T-cell (primary cell): Measurements from ENCODE around the gene DGAT2. TPM values are rescaled to one million over a fixed set of nuclear protein-coding genes. Genes with fewer than 3 reads are reported as not detected.

ENCODE experiments used
- ATAC-seq, 4 experiments: fragments of 200-7000 bp in 3 of 4; fragments of 150-1000 bp in 1 of 4; cut with Tn5 transposase; replicated peaks in 1 of 4; 1 replicate in 3 of 4; 2 replicates in 1 of 4; pipeline ENCODE4 v1.10.0; 2021; ENCODE audit warnings: moderate library complexity in 3 of 4, mild to moderate bottlenecking in 2 of 4, moderate number of reproducible peaks in 1 of 4
- CTCF ChIA-PET, 2 donors: fragments of 300-600 bp; sonication (Branson Sonifier 250); formaldehyde crosslinking; loops; one replicate each; lab custom pipeline; 2022; ENCODE audit warnings: antibody characterized with exemption in 2 of 2; lab: Charles Lee
- POLR2A ChIA-PET, 2 donors: fragments of 300-600 bp; sonication (Branson Sonifier 250); formaldehyde crosslinking; loops; one replicate each; lab custom pipeline; 2022; ENCODE audit warnings: antibody characterized with exemption in 2 of 2; lab: Charles Lee
- DNase-seq, 35 experiments: peaks; one replicate each; pipeline versions ENCODE4 v3.0.0 to v3.0.0-alpha.2; 2013 to 2023
- H3K27ac ChIP-seq: one replicate; pipeline ENCODE4 v1.5.1; 2013; ENCODE audit warnings: low read length
- H3K27me3 ChIP-seq, 2 experiments: replicated peaks in 1 of 2; 1 replicate in 1 of 2; 2 replicates in 1 of 2; pipeline versions ENCODE4 v1.6.1 to v1.7.0; 2013; ENCODE audit warnings: low read length in 1 of 2, mixed read lengths in 1 of 2; ENCODE audit not compliant: control insufficient read depth in 2 of 2, insufficient read depth in 2 of 2; ENCODE audit errors: extremely low read depth in 1 of 2
- H3K36me3 ChIP-seq, 2 donors: 1 replicate in 1 of 2; 2 replicates in 1 of 2; pipeline versions ENCODE4 v1.6.1 to v1.7.0; 2013; ENCODE audit warnings: low read length in 1 of 2; ENCODE audit not compliant: control insufficient read depth in 2 of 2, insufficient read depth in 1 of 2; ENCODE audit errors: extremely low read depth in 1 of 2
- H3K4me1 ChIP-seq, 2 experiments: 1 replicate in 1 of 2; 2 replicates in 1 of 2; pipeline versions ENCODE4 v1.6.1 to v1.7.0; 2013; ENCODE audit warnings: low read length in 2 of 2, mixed read lengths in 1 of 2; ENCODE audit not compliant: insufficient read depth in 2 of 2, control insufficient read depth in 1 of 2; ENCODE audit errors: extremely low read depth in 1 of 2
- H3K4me3 ChIP-seq, 2 donors: 1 replicate in 1 of 2; 2 replicates in 1 of 2; pipeline versions ENCODE4 v1.5.1 to v1.7.0; 2013; ENCODE audit warnings: mild to moderate bottlenecking in 2 of 2, low read length in 1 of 2, moderate library complexity in 1 of 2; ENCODE audit not compliant: control insufficient read depth in 1 of 2; ENCODE audit errors: extremely low read depth in 1 of 2
- H3K9me3 ChIP-seq: 2 replicates; pipeline ENCODE4 v1.7.0; 2013
- H3K27ac Mint-ChIP-seq, 2 donors: one replicate each; pipeline ENCODE4 v1.8.0; 2020 to 2021; ENCODE audit warnings: mild to moderate bottlenecking in 2 of 2, mixed read lengths in 2 of 2
- H3K27me3 Mint-ChIP-seq, 2 donors: one replicate each; pipeline ENCODE4 v1.8.0; 2021 to 2022; ENCODE audit warnings: mixed read lengths in 2 of 2
- H3K36me3 Mint-ChIP-seq: one replicate; pipeline ENCODE4 v1.8.0; 2021; ENCODE audit warnings: mixed read lengths
- H3K4me1 Mint-ChIP-seq, 3 donors: one replicate each; pipeline ENCODE4 v1.8.0; 2020 to 2022; ENCODE audit warnings: mixed read lengths in 3 of 3, mild to moderate bottlenecking in 1 of 3
- H3K4me3 Mint-ChIP-seq, 3 donors: one replicate each; pipeline ENCODE4 v1.8.0; 2020 to 2022; ENCODE audit warnings: mild to moderate bottlenecking in 3 of 3, mixed read lengths in 3 of 3, moderate library complexity in 3 of 3
- H3K9me3 Mint-ChIP-seq, 3 donors: one replicate each; pipeline ENCODE4 v1.8.0; 2020 to 2022; ENCODE audit warnings: mixed read lengths in 3 of 3
- WGBS: methylation state at CpG from one replicate; pipeline ENCODE4 v1.1.5; 2013; ENCODE audit warnings: missing lambda C conversion rate; ENCODE audit not compliant: insufficient coverage; 5-methylcytosine and 5-hydroxymethylcytosine counted together
- total RNA-seq, 35 experiments: library from RNA in 6 of 35; stranded (reverse) in 6 of 35; fragments of 120-200 nt in 1 of 35; gene quantifications; one replicate each; pipeline versions ENCODE4 v1.2.1 to v1.2.4 and lab custom pipeline; 2013 to 2026

DGAT2 gene
- total RNA-seq, 5 donors from 2014 or later (not counting 1 experiment from before 2014, with no cell fraction given), result 0.14 to 1.2 (median 0.61) TPM

- DNase-seq, result no peak
- ATAC-seq, result no peak
- no peaks in the 10 kb centered on the region for H3K4me1 Mint-ChIP-seq
- H3K27me3 ChIP-seq, result peaks cover 0 to 2% of the 10 kb centered on the region in 2 experiments
- H3K4me3 ChIP-seq, result no peak overlapping the region
- H3K36me3 ChIP-seq, result no peaks in the 10 kb centered on the region
- no peaks in the 10 kb centered on the region for H3K27me3 Mint-ChIP-seq
- ChIA-PET POLR2A (no interaction called here), CTCF (no interaction called here)
- no peaks in the 10 kb centered on the region for H3K4me1 ChIP-seq
- no peaks in the 10 kb centered on the region for H3K9me3 ChIP-seq
- H3K27ac ChIP-seq, result no peak overlapping the region
- no peaks in the 10 kb centered on the region for H3K9me3 Mint-ChIP-seq
- H3K4me3 Mint-ChIP-seq, result no peak overlapping the region
- H3K27ac Mint-ChIP-seq, result no peak overlapping the region
- no peaks in the 10 kb centered on the region for H3K36me3 Mint-ChIP-seq
- 92% methylated on average over 10 of the region's 13 CpGs for WGBS
Measured at GRCh38 chr11:75725547-75726320, 42.8 kb upstream of the DGAT2 start.

GRCh38 chr11:75728992-75729391, 39.6 kb upstream of the DGAT2 start:
- Mint-ChIP-seq H3K36me3 (no peaks in the 10 kb centered on the region), H3K27me3 (peaks cover 9 to 12% of the 10 kb centered on the region in 2 donors), H3K4me3 (no peak overlapping the region), H3K9me3 (no peaks in the 10 kb centered on the region), H3K4me1 (no peaks in the 10 kb centered on the region), H3K27ac (no peak overlapping the region)
- H3K4me3 ChIP-seq, result no peak overlapping the region
- ChIA-PET POLR2A (no interaction called here), CTCF (no interaction called here)
- H3K27ac ChIP-seq, result no peak overlapping the region
- no peaks in the 10 kb centered on the region for H3K9me3 ChIP-seq
- H3K36me3 ChIP-seq, result no peaks in the 10 kb centered on the region
- DNase-seq (no peak), ATAC-seq (no peak)
- peaks cover 0 to 11% of the 10 kb centered on the region in 2 experiments for H3K27me3 ChIP-seq
- WGBS, result 86% methylated on average over 1 of the region's 2 CpGs
- no peaks in the 10 kb centered on the region for H3K4me1 ChIP-seq

- Histone ChIP-seq H3K36me3 (no peaks in the 10 kb centered on the region), H3K9me3 (no peaks in the 10 kb centered on the region), H3K4me3 (no peak overlapping the region), H3K27me3 (peaks cover 0 to 20% of the 10 kb centered on the region in 2 experiments), H3K27ac (no peak overlapping the region), H3K4me1 (no peaks in the 10 kb centered on the region)
- no peak for DNase-seq
- ChIA-PET POLR2A (no interaction called here), CTCF (no interaction called here)
- no peak for ATAC-seq
- H3K4me3 Mint-ChIP-seq, result no peak overlapping the region
- H3K27me3 Mint-ChIP-seq, result peaks cover 12 to 15% of the 10 kb centered on the region in 2 donors
- 91% methylated on average over 4 of the region's 5 CpGs for WGBS
- no peaks in the 10 kb centered on the region for H3K9me3 Mint-ChIP-seq
- H3K27ac Mint-ChIP-seq, result no peak overlapping the region
- H3K4me1 Mint-ChIP-seq, result no peaks in the 10 kb centered on the region
- H3K36me3 Mint-ChIP-seq, result no peaks in the 10 kb centered on the region
Measured at GRCh38 chr11:75731095-75731494, 37.5 kb upstream of the DGAT2 start.

GRCh38 chr11:75733071-75733430, 35.5 kb upstream of the DGAT2 start:
- H3K4me3 Mint-ChIP-seq, result no peak overlapping the region
- H3K27ac Mint-ChIP-seq, result no peak overlapping the region
- H3K27me3 Mint-ChIP-seq, result peaks cover 15% of the 10 kb centered on the region in 2 donors
- Histone ChIP-seq H3K9me3 (no peaks in the 10 kb centered on the region), H3K4me3 (no peak overlapping the region), H3K36me3 (no peaks in the 10 kb centered on the region), H3K4me1 (no peaks in the 10 kb centered on the region), H3K27ac (no peak overlapping the region), H3K27me3 (peaks cover 0 to 24% of the 10 kb centered on the region in 2 experiments)
- WGBS, result 91% methylated on average over 6 of the region's 8 CpGs
- ChIA-PET POLR2A (no interaction called here), CTCF (no interaction called here)
- H3K36me3 Mint-ChIP-seq, result no peaks in the 10 kb centered on the region
- DNase-seq (no peak), ATAC-seq (no peak)
- no peaks in the 10 kb centered on the region for H3K9me3 Mint-ChIP-seq
- H3K4me1 Mint-ChIP-seq, result no peaks in the 10 kb centered on the region

- H3K4me3 Mint-ChIP-seq, result no peak overlapping the region
- no peaks in the 10 kb centered on the region for H3K4me1 Mint-ChIP-seq
- H3K4me1 ChIP-seq, result no peaks in the 10 kb centered on the region
- CTCF ChIA-PET, result no interaction called here
- H3K27me3 Mint-ChIP-seq, result peaks cover 15 to 16% of the 10 kb centered on the region in 2 donors
- POLR2A ChIA-PET, result no interaction called here
- 71% methylated on average over 1 of the region's 5 CpGs for WGBS
- H3K36me3 ChIP-seq, result no peaks in the 10 kb centered on the region
- no peaks in the 10 kb centered on the region for H3K36me3 Mint-ChIP-seq
- no peak overlapping the region for H3K27ac Mint-ChIP-seq
- H3K4me3 ChIP-seq, result no peak overlapping the region
- peaks cover 0 to 24% of the 10 kb centered on the region in 2 experiments for H3K27me3 ChIP-seq
- no peak for ATAC-seq
- H3K9me3 ChIP-seq, result no peaks in the 10 kb centered on the region
- no peak for DNase-seq
- H3K27ac ChIP-seq, result no peak overlapping the region
- H3K9me3 Mint-ChIP-seq, result no peaks in the 10 kb centered on the region
Measured at GRCh38 chr11:75733431-75734107, 35.0 kb upstream of the DGAT2 start.

- H3K36me3 Mint-ChIP-seq, result no peaks in the 10 kb centered on the region
- H3K4me1 ChIP-seq, result no peaks in the 10 kb centered on the region
- no peaks in the 10 kb centered on the region for H3K9me3 ChIP-seq
- H3K4me3 ChIP-seq, result no peak overlapping the region
- ChIA-PET POLR2A (no interaction called here), CTCF (no interaction called here)
- no peaks in the 10 kb centered on the region for H3K36me3 ChIP-seq
- no peaks in the 10 kb centered on the region for H3K4me1 Mint-ChIP-seq
- H3K27ac ChIP-seq, result no peak overlapping the region
- WGBS, result 67% methylated on average over 4 of the region's 5 CpGs
- ATAC-seq (no peak), DNase-seq (no peak)
- H3K27me3 ChIP-seq, result peaks cover 0 to 24% of the 10 kb centered on the region in 2 experiments
- H3K4me3 Mint-ChIP-seq, result no peak overlapping the region
- no peaks in the 10 kb centered on the region for H3K9me3 Mint-ChIP-seq
- no peak overlapping the region for H3K27ac Mint-ChIP-seq
- H3K27me3 Mint-ChIP-seq, result peaks cover 15 to 22% of the 10 kb centered on the region in 2 donors
Measured at GRCh38 chr11:75734491-75735180, 33.9 kb upstream of the DGAT2 start.
